OCI-LY7 (cell line): ENCODE results near the gene GLYR1.

ENCODE experiments used
- EZH2phosphoT487 ChIP-seq: fragments of 200-600 bp; sonication (generic); IDR thresholded peaks from 2 replicates; pipeline ENCODE4 v1.6.1; 2018; ENCODE audit warnings: low read depth, borderline replicate concordance, mild to moderate bottlenecking, mixed run types, antibody characterized with exemption, low read length, moderate library complexity, mixed read lengths
- TF ChIP-seq, protein P1 (sequence below): fragments of 200-600 bp; sonication (generic); conservative IDR thresholded peaks from 2 replicates; pipeline ENCODE4 v1.5.1; 2014; ENCODE audit warnings: mild to moderate bottlenecking, antibody characterized with exemption, low read length, moderate library complexity, mixed read lengths

DNA sequence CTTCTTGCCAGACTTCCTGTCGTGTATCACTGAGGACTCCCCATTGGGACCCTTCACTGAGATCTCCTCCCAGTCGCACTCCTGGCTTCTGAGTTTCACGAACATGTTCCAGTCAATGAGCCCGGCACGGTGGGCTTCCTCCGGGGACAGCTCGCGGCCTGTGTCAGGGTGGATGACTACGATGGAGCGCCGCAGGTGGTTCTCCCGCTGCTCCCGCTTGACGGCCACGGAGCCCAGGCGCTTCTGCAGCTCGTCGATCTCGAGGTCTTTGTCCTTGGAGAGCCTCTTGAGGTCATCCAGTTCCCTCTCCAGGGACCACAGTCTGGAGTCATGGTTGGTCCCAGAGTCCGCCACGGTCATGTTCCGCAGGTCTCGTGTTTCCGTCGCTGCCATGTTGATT, 36.4 kb upstream of the GLYR1 start:
- TF ChIP-seq, protein P1, sequence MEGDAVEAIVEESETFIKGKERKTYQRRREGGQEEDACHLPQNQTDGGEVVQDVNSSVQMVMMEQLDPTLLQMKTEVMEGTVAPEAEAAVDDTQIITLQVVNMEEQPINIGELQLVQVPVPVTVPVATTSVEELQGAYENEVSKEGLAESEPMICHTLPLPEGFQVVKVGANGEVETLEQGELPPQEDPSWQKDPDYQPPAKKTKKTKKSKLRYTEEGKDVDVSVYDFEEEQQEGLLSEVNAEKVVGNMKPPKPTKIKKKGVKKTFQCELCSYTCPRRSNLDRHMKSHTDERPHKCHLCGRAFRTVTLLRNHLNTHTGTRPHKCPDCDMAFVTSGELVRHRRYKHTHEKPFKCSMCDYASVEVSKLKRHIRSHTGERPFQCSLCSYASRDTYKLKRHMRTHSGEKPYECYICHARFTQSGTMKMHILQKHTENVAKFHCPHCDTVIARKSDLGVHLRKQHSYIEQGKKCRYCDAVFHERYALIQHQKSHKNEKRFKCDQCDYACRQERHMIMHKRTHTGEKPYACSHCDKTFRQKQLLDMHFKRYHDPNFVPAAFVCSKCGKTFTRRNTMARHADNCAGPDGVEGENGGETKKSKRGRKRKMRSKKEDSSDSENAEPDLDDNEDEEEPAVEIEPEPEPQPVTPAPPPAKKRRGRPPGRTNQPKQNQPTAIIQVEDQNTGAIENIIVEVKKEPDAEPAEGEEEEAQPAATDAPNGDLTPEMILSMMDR: no peak
- no peak for TF ChIP-seq EZH2phosphoT487
